ENCODE measurements around the gene KCNN3.

DNA sequence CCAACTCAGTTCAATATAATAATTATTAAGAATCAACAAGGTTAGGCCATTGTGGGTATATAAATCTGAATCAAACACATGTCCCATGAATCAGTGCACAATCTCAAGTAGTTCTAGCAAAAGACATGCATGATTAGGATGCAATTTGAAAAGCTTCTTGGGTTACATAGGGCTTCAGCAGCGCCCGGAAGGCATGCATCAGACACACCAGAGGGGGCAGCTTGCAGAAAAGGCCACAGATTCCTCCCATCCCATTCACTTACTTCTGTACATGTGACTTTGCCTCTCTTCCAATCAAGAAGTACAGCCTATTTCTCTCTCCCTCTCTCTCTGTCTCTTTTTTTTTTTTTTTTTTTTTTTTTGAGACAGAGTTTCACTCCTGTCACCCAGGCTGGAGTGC, 91.8 kb downstream of the KCNN3 start:
- TF ChIP-seq POLR2AphosphoS5 (IDR thresholded peaks at IDR 0.05; ENCODE audit: low read depth, low read length) (no peak), POLR2A (IDR thresholded peaks at IDR 0.05; ENCODE audit: low read depth, low read length) (no peak), TAF1 (IDR thresholded peaks at IDR 0.05; ENCODE audit: borderline replicate concordance, low read depth, low read length) (no peak)
